HG02798 (cell line): ENCODE data around the gene CGB3.
A peak's percentile ranks its signal among the peaks of the same experiment; 100 is the strongest.

Source experiments
- ATAC-seq: cut with Tn5 transposase; IDR thresholded peaks from one replicate; pipeline ENCODE4 v1.9.1; 2021; ENCODE audit warnings: mild to moderate bottlenecking; ENCODE audit not compliant: unreplicated experiment, poor library complexity

Gene CGB3

GRCh38 chr19:49017666-49018351, 6.3 kb downstream of the CGB3 start:
- peak; percentile 57 for ATAC-seq

DNA sequence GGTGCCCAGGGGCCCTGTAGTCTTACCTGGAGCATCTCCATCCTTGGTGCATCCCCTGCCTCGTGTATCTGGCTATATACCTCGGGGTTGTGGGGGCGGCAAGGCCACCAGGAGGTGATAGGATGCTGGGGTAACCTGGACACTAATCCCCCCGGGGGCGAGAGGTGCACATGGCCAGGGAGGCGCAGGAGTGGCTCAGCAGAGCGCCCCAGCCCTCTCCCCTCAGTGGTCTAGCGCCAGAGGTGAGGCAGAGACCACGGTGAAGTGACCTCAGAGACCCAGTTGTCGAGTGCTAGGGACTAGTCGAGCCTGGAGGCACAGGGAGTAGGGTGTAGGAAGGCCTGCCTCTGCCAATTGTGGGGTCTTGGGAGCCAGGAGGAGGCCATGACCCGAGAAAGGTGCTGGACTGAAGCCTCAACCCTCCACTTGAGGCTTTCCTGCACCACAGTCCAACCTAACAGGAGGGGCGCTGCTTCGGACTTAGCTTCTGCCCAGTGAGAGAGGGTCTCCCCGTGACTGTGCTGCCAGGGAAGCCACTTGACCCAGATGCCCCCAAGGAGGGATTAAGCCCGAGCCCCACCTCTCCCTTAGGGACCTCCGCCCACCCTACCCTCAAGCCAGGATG, 7.0 kb downstream of the CGB3 start, which contains the start of gene LHB:
TSS of gene LHB (minus strand) at position 51 of the 625 bp plus-strand sequence. CDS start at position 41, 10 bp downstream.
- no peak for ATAC-seq

GRCh38 chr19:49016067-49016839, 7.9 kb downstream of the CGB3 start:
- no peak for ATAC-seq

DNA sequence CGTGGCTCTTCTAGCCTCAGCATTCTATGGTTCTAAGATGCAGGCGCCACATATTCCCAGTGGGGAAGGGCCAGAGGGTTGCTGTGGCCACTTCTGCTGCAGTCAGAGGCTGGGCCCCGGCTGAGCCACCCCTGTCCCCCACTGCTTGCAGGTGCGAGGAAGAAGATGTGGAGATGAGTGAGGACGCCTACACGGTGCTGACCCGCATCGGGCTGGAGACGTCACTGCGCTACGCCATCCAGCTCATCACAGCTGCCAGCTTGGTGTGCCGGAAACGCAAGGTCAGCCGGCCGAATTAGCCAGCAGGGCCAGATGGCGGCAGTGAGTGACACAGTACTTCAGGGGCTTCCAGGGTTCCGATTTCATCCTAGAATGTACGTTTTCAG, 9.3 kb downstream of the CGB3 start:
- ATAC-seq: no peak

- ATAC-seq: no peak
Measured at GRCh38 chr19:49014123-49014869, 9.8 kb downstream of the CGB3 start.

DNA sequence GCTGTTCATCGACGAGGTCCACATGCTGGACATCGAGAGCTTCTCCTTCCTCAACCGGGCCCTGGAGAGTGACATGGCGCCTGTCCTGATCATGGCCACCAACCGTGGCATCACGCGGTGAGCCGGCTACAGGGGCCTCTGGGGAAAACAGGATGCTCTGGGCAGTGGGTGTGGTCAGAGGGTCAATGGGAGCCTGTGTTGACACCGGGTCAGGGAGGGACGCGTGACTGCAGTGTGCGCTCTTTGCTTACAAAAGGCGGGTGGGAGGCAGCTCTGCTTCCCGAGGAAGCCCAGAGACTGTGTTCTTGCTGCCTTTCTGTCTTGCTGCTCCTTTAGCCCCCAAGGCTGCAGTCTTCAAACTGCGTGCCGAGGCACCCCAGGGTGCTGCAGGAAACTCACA, 12.9 kb downstream of the CGB3 start:
- ATAC-seq: no peak

- ATAC-seq: no peak
Measured at GRCh38 chr19:49010453-49010852, 13.7 kb downstream of the CGB3 start.

GRCh38 chr19:49009828-49010227, 14.3 kb downstream of the CGB3 start:
- no peak for ATAC-seq

DNA sequence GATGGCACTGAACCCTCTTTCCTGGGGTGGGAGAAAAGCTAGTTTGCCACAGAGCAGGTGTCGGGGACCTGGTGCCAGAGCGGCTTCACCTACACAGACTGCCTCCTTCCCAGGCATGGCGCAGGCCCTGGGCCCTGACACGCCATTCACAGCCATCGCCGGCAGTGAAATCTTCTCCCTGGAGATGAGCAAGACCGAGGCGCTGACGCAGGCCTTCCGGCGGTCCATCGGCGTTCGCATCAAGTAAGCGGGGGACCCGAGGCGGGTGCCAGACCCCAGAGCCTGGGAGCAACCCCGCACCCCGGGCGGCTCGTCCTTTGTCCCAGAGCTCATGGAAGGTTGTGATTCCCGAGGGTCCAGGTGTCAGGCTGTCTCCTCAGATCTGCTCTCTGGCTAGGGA, 17.2 kb downstream of the CGB3 start:
- ATAC-seq: no peak

DNA sequence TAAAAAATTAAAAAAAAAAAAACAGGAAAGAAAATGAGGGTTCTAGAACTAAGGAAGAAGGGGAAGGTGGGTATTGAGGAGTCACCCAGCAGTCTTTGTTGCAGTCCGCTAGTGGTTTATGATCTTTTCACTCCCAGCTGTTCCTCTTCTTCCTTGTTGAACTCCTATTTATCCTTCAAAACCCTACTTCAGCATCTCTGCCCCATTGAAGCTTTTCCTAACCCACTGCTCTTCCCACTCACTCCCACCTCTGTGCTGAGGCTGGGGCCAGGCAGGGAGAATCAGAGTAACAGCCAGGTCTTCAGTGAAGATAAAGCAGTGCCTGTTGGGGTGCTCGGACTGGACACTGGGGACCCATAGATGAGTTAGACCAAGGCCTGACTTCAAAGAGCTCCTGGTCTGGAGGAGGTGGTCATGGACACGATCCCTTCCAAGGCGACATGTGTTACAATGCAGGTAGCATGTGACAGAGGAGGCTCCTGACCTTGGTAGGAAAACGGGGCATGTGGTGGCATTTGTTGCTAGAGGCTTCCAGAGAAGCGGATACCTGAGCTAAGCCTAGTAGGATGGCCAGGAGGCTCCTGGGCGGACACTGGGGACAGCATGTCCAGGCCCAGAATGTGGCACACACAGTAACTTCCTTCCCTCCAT, 19.0 kb downstream of the CGB3 start:
- no peak for ATAC-seq

GRCh38 chr19:49004133-49004532, 20.0 kb downstream of the CGB3 start:
- ATAC-seq: no peak

DNA sequence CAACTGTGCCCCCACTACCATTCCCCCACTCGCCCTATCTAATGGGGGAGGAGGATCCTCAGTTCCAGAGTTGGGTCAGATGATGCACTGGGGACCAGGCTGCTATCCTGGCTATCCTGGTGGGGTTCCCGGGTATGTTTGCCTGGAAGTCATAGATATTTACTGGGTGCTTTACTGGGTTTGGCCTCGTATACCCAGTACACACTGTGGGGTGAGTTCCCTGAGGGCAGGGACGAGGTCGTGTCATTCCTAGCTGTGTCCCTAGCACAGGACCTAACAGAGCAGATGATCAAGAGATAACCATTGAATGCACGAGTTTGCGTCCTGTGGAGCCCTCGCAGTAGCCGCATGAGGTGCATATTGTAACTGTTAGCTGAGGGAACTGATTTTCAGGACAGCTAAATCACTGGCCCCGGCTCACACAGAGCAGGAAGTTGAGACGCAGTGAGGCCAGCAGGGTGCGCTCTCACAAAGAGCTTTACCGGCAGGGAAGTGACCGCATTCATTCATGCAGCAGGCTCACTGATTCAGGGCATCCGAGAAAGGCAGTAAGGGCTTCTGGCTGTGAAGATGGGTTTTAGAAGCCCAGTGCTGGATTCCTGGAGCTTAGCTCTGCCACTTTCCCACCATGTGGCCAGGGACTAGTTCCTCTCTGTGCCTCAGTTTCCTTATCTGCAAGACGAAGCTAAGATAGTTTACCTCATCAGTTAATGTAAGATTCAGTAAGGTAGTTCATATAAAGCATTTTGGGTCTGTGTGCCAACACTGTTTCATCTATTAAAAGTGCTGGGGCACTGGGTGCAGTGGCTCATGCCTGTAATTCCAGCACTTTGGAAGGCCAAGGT, 24.4 kb downstream of the CGB3 start:
- no peak for ATAC-seq

DNA sequence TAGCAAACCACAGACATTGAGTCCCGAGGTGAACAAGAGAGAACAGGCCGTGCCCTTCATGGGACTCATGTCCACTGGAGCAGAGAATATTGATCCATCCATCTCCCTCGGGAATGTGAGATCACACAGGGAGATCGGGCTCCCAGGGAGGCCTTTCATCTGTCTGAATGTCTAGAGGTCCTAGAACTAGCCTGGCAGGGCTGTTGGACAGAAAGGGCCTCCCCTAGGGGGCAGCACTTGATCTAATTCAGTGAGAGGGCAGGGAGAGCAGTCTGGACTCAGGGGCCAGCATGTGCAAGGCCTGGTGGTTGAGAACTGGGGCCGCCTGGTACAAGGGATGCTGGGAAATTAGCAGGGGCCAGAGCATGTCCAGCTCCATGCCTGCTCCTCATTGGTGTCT, 26.2 kb downstream of the CGB3 start:
- no peak for ATAC-seq

GRCh38 chr19:48994035-48994386, 30.1 kb downstream of the CGB3 start:
- no peak for ATAC-seq

DNA sequence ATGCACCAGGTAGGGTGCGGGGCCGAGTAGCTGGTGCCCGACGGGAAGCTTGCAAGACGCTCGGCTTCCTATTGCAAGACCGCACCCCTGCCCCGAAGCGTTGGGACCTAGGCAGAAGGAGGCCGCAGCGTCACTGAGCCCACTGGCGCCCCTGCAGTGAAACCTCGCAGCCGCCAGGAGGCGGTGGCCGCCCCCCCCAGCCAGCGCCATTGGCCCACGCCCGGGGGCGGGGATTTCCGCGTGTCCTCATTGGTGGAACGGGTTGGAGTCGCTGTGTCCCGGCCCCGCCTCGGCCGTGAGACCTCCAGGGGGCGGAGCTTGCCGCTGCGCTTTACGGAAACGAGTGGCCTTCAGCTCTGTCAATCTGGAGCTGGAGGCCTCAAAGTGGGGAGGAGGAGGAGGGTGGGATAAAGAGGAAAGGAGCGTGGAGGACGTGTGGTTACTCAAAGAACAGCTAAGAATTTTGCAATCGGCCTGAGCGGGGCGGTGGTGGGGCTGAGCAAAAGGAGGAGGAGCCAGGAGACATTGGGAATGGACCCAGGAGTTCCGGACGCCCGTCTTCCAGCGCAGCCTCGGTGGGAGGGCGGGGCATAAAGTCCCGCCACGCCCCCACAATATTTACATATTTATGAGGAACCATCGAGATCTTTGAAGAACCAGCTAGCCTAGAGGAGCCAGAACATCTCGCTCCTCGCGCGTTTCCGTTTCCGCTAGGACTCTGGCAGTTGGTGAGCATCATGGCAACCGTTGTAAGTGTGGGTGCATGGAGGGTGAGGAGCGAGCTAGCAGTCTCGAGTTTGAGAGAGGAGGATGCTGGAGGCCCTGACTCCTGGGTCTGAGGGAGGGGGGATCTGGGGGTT, 30.7 kb downstream of the CGB3 start, which contains the start of the genes GYS1 and RUVBL2:
TSS of gene GYS1 (minus strand) at position 135 of the 860 bp plus-strand sequence. CDS start 197 bp downstream, outside the sequence.
TSS of gene RUVBL2 (plus strand) at position 713 of the 860 bp plus-strand sequence. CDS start at position 738, 25 bp downstream.
- peak; percentile 93 for ATAC-seq

GRCh38 chr19:48992581-48993174, 31.5 kb downstream of the CGB3 start:
- ATAC-seq: no peak

DNA sequence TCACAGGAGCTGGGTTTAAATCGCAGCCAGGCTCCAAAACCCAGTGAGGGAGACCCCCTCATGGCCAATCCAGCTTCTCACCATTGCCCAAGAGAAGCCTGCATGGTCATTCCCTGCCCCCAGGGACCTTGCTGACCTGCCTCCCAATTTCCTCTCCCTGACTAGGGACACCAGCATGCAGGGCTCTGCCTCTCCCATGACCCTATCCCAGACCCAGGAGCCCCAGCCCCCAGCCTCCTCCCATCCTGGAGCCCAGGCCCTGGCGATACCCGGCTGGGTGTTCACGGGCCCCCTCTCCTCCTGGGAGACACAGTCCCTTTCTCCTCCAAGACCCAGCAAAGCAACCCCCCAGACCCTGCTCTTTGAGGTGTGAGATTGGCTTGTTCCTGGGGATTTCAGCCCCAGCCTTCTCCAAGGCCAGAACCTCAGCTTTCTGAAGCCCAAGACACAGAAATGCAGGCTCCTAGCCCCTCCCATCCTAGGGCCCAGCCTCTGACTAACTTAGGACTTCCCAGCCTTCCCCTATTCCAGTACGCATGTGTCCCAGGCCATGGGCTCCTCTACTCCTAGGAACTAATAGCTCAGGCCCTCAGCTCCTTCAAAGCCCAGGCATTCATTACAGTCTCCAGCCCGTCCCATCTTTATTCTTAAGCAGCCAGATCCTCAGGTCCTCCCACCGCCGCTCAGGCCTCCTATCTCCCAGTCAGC, 32.1 kb downstream of the CGB3 start:
- no peak for ATAC-seq
